NB4 (cell line): ENCODE results near the gene CCNY.

Source experiments
- CTCF ChIP-seq: IDR thresholded peaks from one replicate; pipeline ENCODE4 v1.5.1; 2012; ENCODE audit warnings: low read depth, low read length
- MAX ChIP-seq: IDR thresholded peaks from 2 replicates; pipeline ENCODE4 v1.6.1; 2011; ENCODE audit warnings: low read depth, low read length
- MYC ChIP-seq: IDR thresholded peaks from 2 replicates; pipeline ENCODE4 v1.6.1; 2011; ENCODE audit warnings: low read depth, low read length
- POLR2A ChIP-seq: IDR thresholded peaks from 2 replicates; pipeline ENCODE4 v1.6.1; 2011; ENCODE audit warnings: mild to moderate bottlenecking; ENCODE audit not compliant: insufficient read length; ENCODE audit errors: extremely low read depth

GRCh38 chr10:35613107-35613440 is 276.8 kb downstream of the CCNY start:
- TF ChIP-seq CTCF (no peak), MAX (no peak), POLR2A (no peak), MYC (no peak)
